Liver (tissue), 9 donors: Measurements from ENCODE around the gene GNB1L. TPM values are rescaled to one million over a fixed set of nuclear protein-coding genes. Genes with fewer than 3 reads are reported as not detected.

Experiments
- DNase-seq: peaks from one replicate; pipeline ENCODE4 v3.0.0-alpha.2; 2017; ENCODE audit warnings: low spot score
- H3K27ac ChIP-seq, 2 donors: one replicate each; pipeline ENCODE4 v1.7.0; 2013; ENCODE audit warnings: inconsistent platforms in 2 of 2, low read length in 2 of 2, control low read depth in 1 of 2, low read depth in 1 of 2, mild to moderate bottlenecking in 1 of 2
- H3K27me3 ChIP-seq, 4 donors: one replicate each; pipeline versions ENCODE4 v1.6.1 to v1.7.0; 2013; ENCODE audit warnings: low read length in 3 of 4, inconsistent platforms in 1 of 4, mild to moderate bottlenecking in 1 of 4, moderate library complexity in 1 of 4; ENCODE audit not compliant: control insufficient read depth in 4 of 4, insufficient read depth in 4 of 4
- H3K36me3 ChIP-seq, 4 donors: one replicate each; pipeline versions ENCODE4 v1.6.1 to v1.7.0; 2013; ENCODE audit warnings: low read length in 3 of 4, mild to moderate bottlenecking in 3 of 4, low read depth in 1 of 4, moderate library complexity in 1 of 4; ENCODE audit not compliant: control insufficient read depth in 4 of 4, insufficient read depth in 3 of 4
- H3K4me1 ChIP-seq, 4 donors: one replicate each; pipeline versions ENCODE4 v1.6.1 to v1.7.0; 2013; ENCODE audit warnings: low read length in 3 of 4, mild to moderate bottlenecking in 3 of 4, moderate library complexity in 1 of 4; ENCODE audit not compliant: control insufficient read depth in 4 of 4, insufficient read depth in 4 of 4
- H3K4me3 ChIP-seq, 3 donors: one replicate each; pipeline versions ENCODE4 v1.6.1 to v1.7.0; 2013; ENCODE audit warnings: low read length in 3 of 3, control low read depth in 1 of 3, low read depth in 1 of 3, mild to moderate bottlenecking in 1 of 3
- H3K9ac ChIP-seq, 2 donors: one replicate each; pipeline ENCODE4 v1.7.0; 2013; ENCODE audit warnings: low read length in 2 of 2, mild to moderate bottlenecking in 2 of 2, moderate library complexity in 2 of 2, control low read depth in 1 of 2, low read depth in 1 of 2
- H3K9me3 ChIP-seq, 4 donors: one replicate each; pipeline versions ENCODE4 v1.6.1 to v1.7.0; 2013; ENCODE audit warnings: low read length in 3 of 4; ENCODE audit not compliant: control insufficient read depth in 4 of 4
- EGR1 ChIP-seq, 2 donors: IDR thresholded peaks; 2 replicates each; pipeline ENCODE4 v1.6.1; 2016 to 2018; ENCODE audit warnings: antibody characterized with exemption in 2 of 2, low read depth in 2 of 2
- FOXA1 ChIP-seq: IDR thresholded peaks from 2 replicates; pipeline ENCODE4 v1.6.1; 2016; ENCODE audit warnings: antibody characterized with exemption
- GABPA ChIP-seq, 2 donors: IDR thresholded peaks in 1 of 2; conservative IDR thresholded peaks in 1 of 2; 2 replicates each; pipeline ENCODE4 v1.6.1; 2016; ENCODE audit warnings: antibody characterized with exemption in 2 of 2, mild to moderate bottlenecking in 1 of 2, moderate library complexity in 1 of 2
- HNF4A ChIP-seq, 2 donors: conservative IDR thresholded peaks; 2 replicates each; pipeline ENCODE4 v1.6.1; 2016; ENCODE audit warnings: antibody characterized with exemption in 2 of 2, mild to moderate bottlenecking in 2 of 2
- HNF4G ChIP-seq: IDR thresholded peaks from 2 replicates; pipeline ENCODE4 v1.6.1; 2016; ENCODE audit warnings: antibody characterized with exemption
- JUND ChIP-seq, 2 donors: IDR thresholded peaks; 2 replicates each; pipeline ENCODE4 v1.6.1; 2016; ENCODE audit warnings: antibody characterized with exemption in 2 of 2
- NR2F2 ChIP-seq: IDR thresholded peaks from 2 replicates; pipeline ENCODE4 v1.6.1; 2016; ENCODE audit warnings: antibody characterized with exemption
- RAD21 ChIP-seq, 2 donors: IDR thresholded peaks; 2 replicates each; pipeline ENCODE4 v1.6.1; 2016; ENCODE audit warnings: antibody characterized with exemption in 2 of 2, mild to moderate bottlenecking in 2 of 2
- RXRA ChIP-seq, 2 donors: IDR thresholded peaks; 2 replicates each; pipeline ENCODE4 v1.6.1; 2017 to 2018; ENCODE audit warnings: antibody characterized with exemption in 2 of 2, mild to moderate bottlenecking in 1 of 2
- SP1 ChIP-seq: IDR thresholded peaks from 2 replicates; pipeline ENCODE4 v1.6.1; 2018; ENCODE audit warnings: antibody characterized with exemption, mild to moderate bottlenecking
- TAF1 ChIP-seq: conservative IDR thresholded peaks from 2 replicates; pipeline ENCODE4 v1.6.1; 2016; ENCODE audit warnings: antibody characterized with exemption, mild to moderate bottlenecking
- YY1 ChIP-seq: IDR thresholded peaks from 2 replicates; pipeline ENCODE4 v1.6.1; 2016; ENCODE audit warnings: antibody characterized with exemption, mild to moderate bottlenecking
- WGBS: extraction: QIAGEN DNeasy Blood & Tissue Kit; methylation state at CpG from one replicate; pipeline ENCODE4 v1.1.7; 2013; 5-methylcytosine and 5-hydroxymethylcytosine counted together
- polyA plus RNA-seq, 2 donors: library from polyadenylated mRNA; stranded (reverse) in 1 of 2; unstranded in 1 of 2; fragments of 200-250 nt in 1 of 2; fragments of >200 nt in 1 of 2; fragmentation: Nextera tagmentation in 1 of 2; extraction: Ambion mirVana in 1 of 2; gene quantifications; one replicate each; pipeline versions ENCODE4 v1.2.1 to v1.2.3, GENCODE V29; 2013 to 2015
- total RNA-seq, 2 donors: library from RNA; depleted of rRNA; stranded (reverse); fragments of >200 nt; gene quantifications; one replicate each; pipeline ENCODE4 v1.2.3, GENCODE V29; 2014
- TF ChIP-seq, protein P1 (sequence below): IDR thresholded peaks from 2 replicates; pipeline ENCODE4 v1.6.1; 2016; ENCODE audit warnings: antibody characterized with exemption
- TF ChIP-seq, protein P2 (sequence below): IDR thresholded peaks from 2 replicates; pipeline ENCODE4 v1.6.1; 2016; ENCODE audit warnings: antibody characterized with exemption
- TF ChIP-seq, protein P3 (sequence below): IDR thresholded peaks from 2 replicates; pipeline ENCODE4 v1.6.1; 2016; ENCODE audit warnings: antibody characterized with exemption
- TF ChIP-seq, protein P4 (sequence below): IDR thresholded peaks from 2 replicates; pipeline ENCODE4 v1.6.1; 2016; ENCODE audit warnings: antibody characterized with exemption, mild to moderate bottlenecking
- donor health status: healthy.
- donor health status: healthy.
- donor health status: healthy.
- donor health status: healthy.
- donor health status: healthy.

The GNB1L gene
- total and polyA plus RNA-seq, 4 donors, result 1.5 to 3.6 (median 1.9) TPM

DNA sequence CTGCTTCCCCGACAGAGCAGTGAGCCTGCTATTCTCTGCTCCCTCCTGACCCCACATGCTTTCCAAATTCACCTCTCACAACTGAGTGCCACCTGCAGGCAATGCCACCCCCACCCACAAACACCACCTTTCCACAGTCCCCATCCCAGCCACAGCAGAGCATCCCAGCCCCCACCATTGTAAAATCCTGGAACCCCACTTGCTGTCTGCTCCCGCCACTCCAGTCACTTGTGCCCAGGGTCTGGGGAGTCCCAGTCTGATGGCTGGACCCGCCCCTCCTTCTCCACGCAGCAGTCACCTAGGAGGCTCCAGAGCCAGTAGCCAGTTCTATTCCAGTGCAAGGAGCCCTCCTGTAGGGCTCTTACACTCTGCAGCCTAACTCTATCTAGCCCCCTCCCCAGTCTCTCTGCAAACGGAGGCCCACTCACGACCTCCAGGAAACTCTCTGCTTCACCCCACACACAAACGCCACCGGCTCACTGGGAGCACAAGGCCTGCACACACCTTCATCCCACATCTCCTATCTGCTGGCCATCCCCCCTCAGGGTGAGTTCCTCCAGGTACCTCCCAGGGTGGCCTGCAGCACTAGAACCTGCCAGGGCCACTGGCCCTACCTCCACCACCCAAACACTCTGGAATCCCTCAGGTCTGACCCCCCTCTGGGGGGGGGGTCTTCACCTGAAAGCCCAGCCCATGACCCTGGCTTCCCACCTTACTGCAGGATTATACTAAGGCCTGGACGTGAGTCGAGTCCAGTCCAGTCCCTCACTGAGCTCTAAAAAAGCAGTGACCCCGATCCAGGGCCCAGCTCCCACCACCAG is 1.4 kb downstream of the GNB1L start:
- no peaks in the 10 kb centered on the region for H3K27me3 ChIP-seq
- no peak for TF ChIP-seq TAF1
- TF ChIP-seq JUND (IDR thresholded peaks at IDR 0.05), result no peak
- TF ChIP-seq, protein P1, sequence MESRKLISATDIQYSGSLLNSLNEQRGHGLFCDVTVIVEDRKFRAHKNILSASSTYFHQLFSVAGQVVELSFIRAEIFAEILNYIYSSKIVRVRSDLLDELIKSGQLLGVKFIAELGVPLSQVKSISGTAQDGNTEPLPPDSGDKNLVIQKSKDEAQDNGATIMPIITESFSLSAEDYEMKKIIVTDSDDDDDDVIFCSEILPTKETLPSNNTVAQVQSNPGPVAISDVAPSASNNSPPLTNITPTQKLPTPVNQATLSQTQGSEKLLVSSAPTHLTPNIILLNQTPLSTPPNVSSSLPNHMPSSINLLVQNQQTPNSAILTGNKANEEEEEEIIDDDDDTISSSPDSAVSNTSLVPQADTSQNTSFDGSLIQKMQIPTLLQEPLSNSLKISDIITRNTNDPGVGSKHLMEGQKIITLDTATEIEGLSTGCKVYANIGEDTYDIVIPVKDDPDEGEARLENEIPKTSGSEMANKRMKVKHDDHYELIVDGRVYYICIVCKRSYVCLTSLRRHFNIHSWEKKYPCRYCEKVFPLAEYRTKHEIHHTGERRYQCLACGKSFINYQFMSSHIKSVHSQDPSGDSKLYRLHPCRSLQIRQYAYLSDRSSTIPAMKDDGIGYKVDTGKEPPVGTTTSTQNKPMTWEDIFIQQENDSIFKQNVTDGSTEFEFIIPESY, result no peak
- no peak for TF ChIP-seq NR2F2
- no peak for TF ChIP-seq EGR1 (IDR thresholded peaks at IDR 0.05; ENCODE audit: low read depth in 2 of 2)
- TF ChIP-seq, protein P2, sequence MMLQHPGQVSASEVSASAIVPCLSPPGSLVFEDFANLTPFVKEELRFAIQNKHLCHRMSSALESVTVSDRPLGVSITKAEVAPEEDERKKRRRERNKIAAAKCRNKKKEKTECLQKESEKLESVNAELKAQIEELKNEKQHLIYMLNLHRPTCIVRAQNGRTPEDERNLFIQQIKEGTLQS, result no peak
- no peak for TF ChIP-seq HNF4A (conservative IDR thresholded peaks at IDR 0.05)
- no peak for TF ChIP-seq SP1
- TF ChIP-seq RXRA (IDR thresholded peaks at IDR 0.05), result no peak
- peak overlapping the region; percentile 14 to 73 for H3K9ac ChIP-seq
- peak overlapping the region; percentile 68 to 91 (median 78) for H3K4me3 ChIP-seq
- H3K27ac ChIP-seq, result no peak overlapping the region
- DNase-seq, result no peak
- peaks cover 0 to 13% (median 9%) of the 10 kb centered on the region in 4 donors for H3K36me3 ChIP-seq
- H3K9me3 ChIP-seq, result no peaks in the 10 kb centered on the region
- H3K4me1 ChIP-seq, result peaks cover 10 to 35% (median 26%) of the 10 kb centered on the region in 4 donors
- 54% methylated on average over 11 of the region's 11 CpGs for WGBS

DNA sequence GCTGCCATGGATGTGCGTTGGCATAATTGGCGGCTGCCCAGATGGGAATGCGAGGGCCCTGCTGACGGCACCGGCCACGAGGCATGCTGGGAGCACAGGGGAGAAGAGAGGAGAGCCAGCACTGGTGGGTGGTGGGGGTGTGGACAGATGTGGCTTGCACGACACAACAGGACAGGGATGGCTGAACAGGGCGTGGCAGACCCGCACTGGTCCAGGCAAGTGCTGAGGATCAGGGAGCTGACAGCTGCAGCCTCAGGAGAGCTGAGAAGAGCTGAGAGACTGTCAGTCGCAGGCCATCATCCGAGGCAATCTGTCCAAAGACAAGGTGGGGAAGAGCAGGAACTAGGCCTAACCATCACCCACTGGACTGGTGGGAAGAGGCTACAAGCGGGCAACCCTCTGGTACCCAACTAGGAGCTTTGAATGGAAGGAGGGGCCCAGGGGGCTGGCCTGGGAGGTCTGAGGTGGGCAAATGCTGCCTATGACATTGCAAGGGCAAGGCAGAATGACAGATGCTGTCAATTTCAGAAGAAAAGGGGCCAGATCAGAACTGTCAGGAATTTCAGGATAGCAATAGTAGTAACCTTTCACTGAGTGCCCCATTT is 2.4 kb downstream of the GNB1L start:
- Histone ChIP-seq H3K4me1 (peaks cover 10 to 35% (median 26%) of the 10 kb centered on the region in 4 donors), H3K9ac (no peak overlapping the region), H3K4me3 (no peak overlapping the region), H3K27ac (no peak overlapping the region), H3K9me3 (no peaks in the 10 kb centered on the region), H3K36me3 (peaks cover 0 to 13% (median 9%) of the 10 kb centered on the region in 4 donors), H3K27me3 (no peaks in the 10 kb centered on the region)
- TF ChIP-seq, protein P1, result no peak
- no peak for TF ChIP-seq RAD21 (IDR thresholded peaks at IDR 0.05)
- no peak for TF ChIP-seq YY1
- TF ChIP-seq NR2F2, result no peak
- no peak for TF ChIP-seq HNF4G
- TF ChIP-seq GABPA (IDR thresholded peaks at IDR 0.05 in 1 of 2, conservative IDR thresholded peaks at IDR 0.05 in 1 of 2), result no peak
- TF ChIP-seq, protein P3, sequence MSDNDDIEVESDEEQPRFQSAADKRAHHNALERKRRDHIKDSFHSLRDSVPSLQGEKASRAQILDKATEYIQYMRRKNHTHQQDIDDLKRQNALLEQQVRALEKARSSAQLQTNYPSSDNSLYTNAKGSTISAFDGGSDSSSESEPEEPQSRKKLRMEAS, result no peak
- TF ChIP-seq JUND (IDR thresholded peaks at IDR 0.05), result no peak
- TF ChIP-seq, protein P2, result no peak
- TF ChIP-seq RXRA (IDR thresholded peaks at IDR 0.05), result no peak
- no peak for TF ChIP-seq FOXA1
- TF ChIP-seq, protein P4, sequence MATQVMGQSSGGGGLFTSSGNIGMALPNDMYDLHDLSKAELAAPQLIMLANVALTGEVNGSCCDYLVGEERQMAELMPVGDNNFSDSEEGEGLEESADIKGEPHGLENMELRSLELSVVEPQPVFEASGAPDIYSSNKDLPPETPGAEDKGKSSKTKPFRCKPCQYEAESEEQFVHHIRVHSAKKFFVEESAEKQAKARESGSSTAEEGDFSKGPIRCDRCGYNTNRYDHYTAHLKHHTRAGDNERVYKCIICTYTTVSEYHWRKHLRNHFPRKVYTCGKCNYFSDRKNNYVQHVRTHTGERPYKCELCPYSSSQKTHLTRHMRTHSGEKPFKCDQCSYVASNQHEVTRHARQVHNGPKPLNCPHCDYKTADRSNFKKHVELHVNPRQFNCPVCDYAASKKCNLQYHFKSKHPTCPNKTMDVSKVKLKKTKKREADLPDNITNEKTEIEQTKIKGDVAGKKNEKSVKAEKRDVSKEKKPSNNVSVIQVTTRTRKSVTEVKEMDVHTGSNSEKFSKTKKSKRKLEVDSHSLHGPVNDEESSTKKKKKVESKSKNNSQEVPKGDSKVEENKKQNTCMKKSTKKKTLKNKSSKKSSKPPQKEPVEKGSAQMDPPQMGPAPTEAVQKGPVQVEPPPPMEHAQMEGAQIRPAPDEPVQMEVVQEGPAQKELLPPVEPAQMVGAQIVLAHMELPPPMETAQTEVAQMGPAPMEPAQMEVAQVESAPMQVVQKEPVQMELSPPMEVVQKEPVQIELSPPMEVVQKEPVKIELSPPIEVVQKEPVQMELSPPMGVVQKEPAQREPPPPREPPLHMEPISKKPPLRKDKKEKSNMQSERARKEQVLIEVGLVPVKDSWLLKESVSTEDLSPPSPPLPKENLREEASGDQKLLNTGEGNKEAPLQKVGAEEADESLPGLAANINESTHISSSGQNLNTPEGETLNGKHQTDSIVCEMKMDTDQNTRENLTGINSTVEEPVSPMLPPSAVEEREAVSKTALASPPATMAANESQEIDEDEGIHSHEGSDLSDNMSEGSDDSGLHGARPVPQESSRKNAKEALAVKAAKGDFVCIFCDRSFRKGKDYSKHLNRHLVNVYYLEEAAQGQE, result no peak
- no peak for TF ChIP-seq SP1
- 97% methylated on average over 12 of the region's 12 CpGs for WGBS
- DNase-seq, result no peak
